ENCODE results near the gene SERPINA4. TPM values are rescaled to one million over a fixed set of nuclear protein-coding genes. Genes with fewer than 3 reads are reported as not detected.

The SERPINA4 gene
- total and polyA plus RNA-seq, 2 of the 8 experiments (the other 6 are each of a cell fraction or from before 2014, with no cell fraction given) = not detected

- TF ChIP-seq CEBPB (IDR thresholded peaks at IDR 0.05; ENCODE audit: low read depth, low read length) (no peak), SUZ12 (IDR thresholded peaks at IDR 0.05; ENCODE audit: low read length) (no peak), CREB1 (IDR thresholded peaks at IDR 0.05) (no peak), USF2 (IDR thresholded peaks at IDR 0.05; ENCODE audit: low read length) (no peak), JUND (IDR thresholded peaks at IDR 0.05; ENCODE audit: low read length) (no peak), RXRA (IDR thresholded peaks at IDR 0.05; ENCODE audit: insufficient read depth, low read depth, low read length) (no peak)
Observed at GRCh38 chr14:94582851-94583250, 21.6 kb downstream of the SERPINA4 start (continued).

All from H1 (cell line).